Inflammatory macrophage (primary cell): ENCODE measurements around the gene GLRX2.
A peak's percentile ranks its signal among the peaks of the same experiment; 100 is the strongest.

Experiments
- DNase-seq, 2 donors: peaks; one replicate each; pipeline ENCODE4 v3.0.0-alpha.2; 2020 to 2022

The GLRX2 gene

DNA sequence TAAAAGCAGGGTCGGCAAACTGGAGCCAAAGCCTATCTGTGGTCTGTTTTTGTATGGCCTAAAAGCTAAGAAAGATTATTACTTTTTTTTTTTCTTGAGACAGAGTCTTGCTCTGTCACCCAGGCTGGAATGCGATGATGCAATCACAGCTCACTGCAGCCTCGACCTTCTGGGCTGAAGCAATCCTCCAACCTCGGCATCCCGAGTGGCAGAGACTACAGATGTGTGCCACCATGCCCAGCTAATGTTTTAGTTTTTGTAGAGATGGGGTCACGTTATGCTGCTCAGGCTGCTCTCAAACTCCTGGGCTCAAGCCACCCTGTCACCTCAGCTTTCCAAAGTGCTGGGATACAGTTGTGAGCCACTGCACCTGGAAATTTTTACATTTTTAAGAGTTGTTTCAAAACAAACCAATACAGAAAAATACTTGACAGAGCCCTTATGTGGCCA is 6.5 kb upstream of the GLRX2 start:
- DNase-seq, result peak; percentile 75 to 78

DNA sequence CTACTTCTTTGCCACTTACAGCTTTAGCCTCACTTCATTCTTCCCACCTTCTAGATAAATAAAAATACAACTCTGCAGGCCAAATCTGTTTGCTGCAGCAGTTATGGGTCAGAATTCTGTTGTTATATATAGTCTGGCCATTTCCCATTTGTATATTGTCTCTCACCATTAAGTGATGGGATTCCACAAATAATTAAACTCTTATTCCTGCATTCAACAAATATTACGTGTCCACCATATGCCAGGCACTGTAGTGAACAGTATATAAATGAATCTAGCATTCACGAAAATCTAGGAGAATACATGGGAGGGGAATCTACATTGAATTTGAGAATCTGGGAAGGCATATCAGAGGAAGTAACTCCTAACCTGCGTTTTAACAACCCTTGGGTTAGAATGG is 5.7 kb upstream of the GLRX2 start:
- no peak for DNase-seq

DNA sequence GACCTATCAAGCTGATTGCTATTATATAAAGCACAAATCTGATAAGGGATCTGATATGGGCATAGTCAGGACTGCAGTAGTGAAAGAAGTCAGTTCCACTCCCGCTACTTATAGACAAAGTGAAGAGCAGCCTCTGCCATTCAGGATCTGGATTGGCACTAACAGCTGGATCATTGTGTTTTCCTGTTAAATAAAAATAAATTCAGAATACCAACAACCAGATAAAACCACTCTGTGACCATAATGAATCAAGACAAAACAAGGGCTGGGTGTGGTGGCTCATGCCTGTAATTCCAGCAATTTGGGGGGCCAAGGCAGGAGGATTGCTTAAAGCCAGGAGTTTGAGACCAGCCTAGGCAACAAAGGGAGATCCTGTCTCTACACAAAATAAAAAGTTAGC is 5.0 kb upstream of the GLRX2 start:
- DNase-seq, result no peak

DNA sequence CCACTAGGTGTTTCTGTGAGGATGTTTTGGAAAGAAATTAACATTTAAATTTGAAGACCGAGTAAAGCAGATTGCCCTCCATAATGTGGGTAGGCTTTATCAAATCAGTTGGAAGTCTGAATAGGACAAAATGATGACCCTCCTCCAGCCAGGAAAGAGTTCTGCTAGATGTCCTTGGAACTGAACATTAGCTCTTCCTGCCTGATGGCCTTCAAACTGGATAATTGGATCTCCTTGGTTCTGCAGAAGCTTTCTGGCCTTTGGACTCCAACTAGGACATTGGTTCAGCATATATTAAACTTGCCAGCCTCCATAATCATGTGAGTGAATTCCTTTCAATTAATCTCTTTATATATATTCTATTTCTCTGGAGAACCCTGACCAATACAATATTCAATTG is 4.4 kb upstream of the GLRX2 start:
- DNase-seq, result no peak

DNA sequence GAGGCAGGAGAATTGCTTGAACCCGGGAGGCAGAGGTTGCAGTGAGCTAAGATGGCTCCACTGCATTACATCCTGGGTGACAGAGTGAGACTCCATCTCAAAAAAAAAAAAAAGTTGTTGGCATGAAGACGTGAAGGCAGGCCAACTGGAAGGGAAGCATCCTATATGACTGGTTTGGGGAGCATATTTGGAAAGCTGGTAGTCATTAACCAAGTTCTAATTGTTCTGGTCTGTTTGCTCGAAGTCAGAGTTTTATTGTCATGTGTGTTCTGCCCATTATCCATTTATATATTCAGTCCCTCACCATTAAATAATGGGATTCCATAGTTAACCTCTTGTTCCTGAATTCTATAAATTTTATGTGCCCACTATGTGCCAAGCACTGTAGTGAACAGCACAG is 3.3 kb upstream of the GLRX2 start:
- no peak for DNase-seq

DNA sequence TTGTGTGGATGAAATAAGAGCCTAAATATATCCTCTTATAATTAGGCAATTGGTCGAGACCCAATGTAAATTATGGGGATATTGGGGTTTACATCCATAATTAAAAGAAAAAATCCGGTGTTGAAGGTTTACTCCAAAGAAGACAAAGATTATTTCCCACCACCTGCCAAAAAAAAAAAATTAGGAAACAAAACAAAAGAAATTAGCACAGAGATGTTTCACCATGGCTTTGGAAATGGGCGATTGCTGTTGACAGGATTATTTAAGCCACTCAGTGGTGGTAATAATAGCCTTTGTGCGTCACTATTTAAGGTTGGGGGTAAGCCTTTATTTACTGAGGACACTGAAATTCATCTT is 585 bp upstream of the GLRX2 start:
- peak in 1 of 2 donors; percentile 5 for DNase-seq

DNA sequence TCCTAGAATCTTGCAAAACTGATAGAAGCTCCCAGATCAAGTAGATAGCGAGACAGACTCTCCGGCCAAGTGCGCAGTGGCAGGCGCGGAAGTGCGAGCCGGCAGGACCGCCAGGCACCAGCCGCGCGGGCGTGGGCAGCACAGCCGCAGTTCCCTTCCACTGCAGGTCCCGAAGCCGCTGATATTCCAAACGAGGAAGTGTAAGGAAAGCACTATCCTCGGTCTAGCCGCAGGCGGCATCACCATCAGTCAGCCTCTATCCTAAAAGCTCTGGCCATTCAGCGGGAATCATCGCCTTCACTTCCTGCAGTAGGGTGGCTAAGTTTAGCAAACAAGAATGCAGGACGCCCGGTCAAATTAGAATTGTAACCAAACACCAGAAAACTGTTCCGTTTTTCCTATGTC is 710 bp downstream of the GLRX2 start:
- DNase-seq, result peak; percentile 73 to 91

DNA sequence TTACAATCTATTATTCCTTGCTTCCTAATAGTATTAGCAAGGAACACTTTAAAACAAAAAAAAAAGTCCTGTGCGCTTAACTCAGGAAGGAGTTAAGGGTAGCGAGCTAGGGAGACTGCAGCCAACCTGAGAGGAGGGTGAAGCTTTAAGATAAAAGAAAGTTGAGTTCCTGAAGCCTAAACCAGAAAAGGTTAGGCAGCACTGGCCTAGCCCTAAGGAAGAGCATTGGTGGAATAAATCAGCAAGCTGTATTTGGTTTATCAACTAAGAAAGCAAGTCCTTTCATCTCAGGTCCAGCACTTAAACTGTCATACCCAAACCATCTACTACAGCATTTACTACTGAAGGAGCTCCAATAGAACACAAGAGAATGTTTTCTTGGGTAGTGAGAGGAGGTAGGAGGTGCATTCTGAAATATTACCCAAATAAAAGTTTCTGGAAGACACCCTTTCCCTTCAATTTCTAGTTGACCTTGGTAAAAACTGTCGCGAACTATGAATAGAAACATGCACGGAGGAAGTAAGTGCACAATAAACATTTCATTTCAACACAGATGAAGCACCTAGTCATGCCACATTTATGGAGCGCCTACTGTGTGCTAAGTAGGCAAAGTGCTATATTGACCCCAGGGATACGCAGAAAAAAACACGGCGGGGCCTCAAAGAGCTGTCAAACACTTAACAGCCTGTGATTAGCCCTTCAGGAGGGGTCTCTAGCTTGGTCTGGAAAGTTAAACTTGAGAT is 1.3 kb downstream of the GLRX2 start:
- DNase-seq, result peak in 1 of 2 donors; percentile 8

DNA sequence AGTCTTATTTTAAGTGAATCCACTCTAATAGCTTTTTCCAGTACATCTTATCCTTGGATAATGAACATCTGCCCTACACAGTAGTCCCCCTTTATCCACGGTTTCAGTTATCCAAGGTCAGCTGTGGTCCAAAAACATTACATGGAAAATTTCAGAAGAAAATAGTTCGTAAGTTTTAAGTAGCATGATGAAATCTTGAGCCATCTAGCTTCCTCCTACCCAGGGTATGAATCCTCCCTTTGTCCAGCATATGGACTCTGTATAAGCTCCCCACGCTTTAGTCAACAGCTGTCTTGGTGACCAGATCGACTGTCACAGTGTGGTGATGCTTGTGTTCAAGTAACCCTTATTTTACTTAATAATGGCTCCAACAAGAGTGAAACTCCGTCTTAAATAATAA is 2.6 kb downstream of the GLRX2 start:
- DNase-seq, result peak in 1 of 2 donors; percentile 17

DNA sequence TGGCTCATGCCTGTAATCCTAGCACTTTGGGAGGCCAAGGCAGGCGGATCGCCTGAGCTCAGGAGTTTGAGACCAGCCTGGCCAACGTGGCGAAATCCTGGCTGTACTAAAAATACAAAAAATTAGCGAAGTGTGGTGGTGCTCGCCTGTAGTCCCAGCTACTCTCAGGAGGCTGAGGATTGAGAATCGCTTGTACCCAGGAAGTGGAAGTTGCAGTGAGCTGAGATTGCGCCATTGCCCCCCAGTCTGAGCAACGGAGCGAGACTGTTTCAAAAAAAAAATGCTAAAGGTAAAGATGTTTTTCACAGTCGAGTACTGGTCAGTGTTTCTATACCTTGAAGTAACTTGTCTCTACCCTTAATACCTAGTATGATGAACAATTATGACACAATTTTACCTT is 11.1 kb downstream of the GLRX2 start:
- DNase-seq, result peak in 1 of 2 donors; percentile 7

DNA sequence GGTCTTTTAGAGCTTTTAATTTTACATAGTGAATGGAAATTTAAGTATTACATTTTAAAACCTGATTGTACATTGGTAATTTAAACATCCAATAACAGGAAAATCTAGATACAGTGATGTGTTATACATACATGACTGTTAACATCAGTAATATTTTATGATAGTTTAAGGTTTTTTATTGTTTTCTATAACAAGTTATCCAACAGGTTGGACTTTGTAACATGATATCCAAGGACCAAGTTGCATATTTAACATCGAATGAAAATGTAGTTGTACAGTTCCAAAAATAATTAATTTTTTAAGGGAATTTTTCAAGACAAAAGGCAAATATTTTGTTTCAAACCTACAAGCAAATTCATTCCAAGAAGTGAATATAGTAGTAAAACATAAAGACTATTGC is 14.3 kb downstream of the GLRX2 start:
- DNase-seq, result no peak

DNA sequence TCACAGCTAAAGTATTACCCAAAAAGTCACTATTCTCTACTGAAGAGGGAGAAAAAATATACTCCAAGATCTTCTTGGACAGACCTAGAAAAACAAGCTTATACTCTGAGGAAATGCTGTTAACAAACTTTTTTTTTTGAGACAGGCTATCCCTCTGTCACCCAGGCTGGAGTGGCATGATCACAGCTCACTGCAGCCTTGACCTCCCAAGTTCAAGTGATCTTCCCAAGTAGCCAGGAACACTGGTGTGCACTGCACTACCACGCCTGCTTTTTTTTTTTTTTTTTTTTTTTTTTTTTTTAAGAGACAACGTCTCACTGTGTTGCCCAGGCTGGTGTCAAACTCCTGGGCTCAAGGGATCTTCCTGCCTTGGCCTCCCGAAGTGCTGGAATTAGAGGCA is 17.3 kb downstream of the GLRX2 start:
- no peak for DNase-seq

DNA sequence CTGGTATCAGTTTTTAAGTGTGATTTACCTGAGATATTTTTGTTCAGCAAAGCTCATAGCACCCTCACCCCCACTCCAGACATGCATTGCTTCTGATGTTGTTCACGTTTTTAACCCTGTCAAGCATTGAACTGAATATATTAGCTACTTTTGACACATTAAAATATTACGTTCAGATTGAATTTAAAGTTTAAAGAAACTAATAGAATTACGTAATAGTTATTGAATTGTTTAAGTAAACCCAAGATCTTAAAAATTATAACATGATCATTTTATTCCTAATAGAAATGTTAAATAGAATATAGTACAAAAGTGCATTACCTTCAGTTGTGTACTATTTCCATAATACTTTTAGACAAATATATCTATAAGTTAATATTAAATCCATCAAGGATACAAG is 18.9 kb downstream of the GLRX2 start:
- no peak for DNase-seq

DNA sequence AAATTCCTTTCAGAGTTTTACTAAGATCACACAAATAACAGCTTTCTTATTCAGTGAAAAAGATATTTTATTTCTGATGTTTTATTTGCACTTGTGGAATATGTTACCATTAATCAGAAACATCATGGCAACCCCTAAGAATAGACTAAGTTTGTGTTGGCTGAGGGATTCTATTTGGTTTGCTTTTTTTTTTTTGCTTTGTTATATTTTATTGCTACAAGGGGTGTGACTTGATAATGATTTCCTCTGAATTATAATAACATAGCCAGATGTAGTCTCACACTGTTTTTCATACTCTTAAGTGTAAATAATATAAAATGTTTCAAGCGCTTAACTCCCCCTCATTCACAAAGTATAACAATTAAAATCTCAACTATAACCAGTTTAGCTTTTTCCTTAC is 20.0 kb downstream of the GLRX2 start:
- DNase-seq, result no peak

DNA sequence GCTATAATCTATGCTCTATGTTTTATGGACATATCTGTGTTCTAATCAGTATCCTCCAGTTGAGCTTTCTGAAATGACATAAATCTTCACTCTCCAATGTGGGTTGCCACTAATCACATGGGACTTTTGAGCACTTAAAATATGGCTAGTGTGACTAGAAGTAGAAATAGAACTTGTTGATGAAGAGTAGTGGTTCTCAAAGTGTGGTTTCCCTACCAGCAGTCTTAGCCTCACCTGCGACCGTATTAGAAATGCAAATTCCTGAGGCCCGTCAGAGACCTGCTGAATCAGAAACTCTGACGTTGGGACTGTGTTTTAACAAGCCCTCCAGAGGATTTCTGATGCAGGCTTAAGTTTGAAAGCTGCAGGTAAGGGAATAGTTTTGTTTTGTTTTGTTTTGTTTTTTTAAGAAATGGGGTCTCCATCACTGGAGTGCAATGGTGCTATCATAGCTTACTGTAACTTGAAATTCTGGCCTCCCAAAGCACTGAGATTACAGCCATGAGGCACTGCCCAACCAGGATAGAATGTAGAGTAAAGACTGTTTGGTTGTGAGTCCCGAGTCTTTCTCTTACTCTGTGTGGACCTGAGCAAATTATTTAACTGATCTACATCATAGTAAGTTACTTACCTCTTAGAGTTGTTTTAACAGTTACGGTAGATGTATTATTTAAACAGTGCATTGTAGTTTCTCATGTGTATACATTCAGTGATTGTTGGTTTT is 21.7 kb downstream of the GLRX2 start:
- DNase-seq, result no peak

DNA sequence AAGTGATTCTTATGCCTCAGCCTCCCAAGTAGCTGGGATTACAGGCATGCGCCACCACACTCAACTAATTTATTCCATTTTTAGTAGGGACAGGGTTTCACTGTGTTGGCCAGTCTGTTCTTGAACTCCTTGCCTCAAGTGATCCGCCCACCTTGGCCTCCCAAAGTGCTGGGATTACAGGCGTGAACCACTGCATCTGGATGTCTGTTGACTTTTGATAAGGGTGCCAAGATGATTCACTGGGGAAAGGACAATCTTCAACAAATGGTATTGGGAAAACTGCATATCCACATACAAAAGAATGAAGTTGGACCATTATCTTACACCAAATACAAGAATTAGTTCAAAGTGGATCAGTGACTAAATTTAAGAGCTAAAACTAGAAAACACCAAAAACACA is 26.0 kb downstream of the GLRX2 start:
- DNase-seq, result no peak

DNA sequence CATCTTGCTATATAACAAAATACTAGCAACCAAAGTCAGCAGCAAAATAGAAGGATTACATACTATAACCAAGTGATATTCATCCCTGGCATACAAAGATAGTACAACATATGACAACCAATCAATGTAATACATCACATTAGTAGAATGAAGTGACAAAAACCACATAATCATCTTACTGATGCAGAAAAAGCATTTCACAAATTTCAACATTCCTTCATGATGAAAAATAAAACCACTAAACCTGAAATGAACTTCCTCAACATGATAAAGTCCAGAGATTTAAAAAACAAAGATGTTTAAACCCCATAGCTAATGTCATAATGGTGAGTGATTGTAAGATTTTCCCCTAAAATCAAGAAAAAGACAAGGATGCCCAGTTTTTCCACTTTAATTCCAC is 27.2 kb downstream of the GLRX2 start:
- no peak for DNase-seq

DNA sequence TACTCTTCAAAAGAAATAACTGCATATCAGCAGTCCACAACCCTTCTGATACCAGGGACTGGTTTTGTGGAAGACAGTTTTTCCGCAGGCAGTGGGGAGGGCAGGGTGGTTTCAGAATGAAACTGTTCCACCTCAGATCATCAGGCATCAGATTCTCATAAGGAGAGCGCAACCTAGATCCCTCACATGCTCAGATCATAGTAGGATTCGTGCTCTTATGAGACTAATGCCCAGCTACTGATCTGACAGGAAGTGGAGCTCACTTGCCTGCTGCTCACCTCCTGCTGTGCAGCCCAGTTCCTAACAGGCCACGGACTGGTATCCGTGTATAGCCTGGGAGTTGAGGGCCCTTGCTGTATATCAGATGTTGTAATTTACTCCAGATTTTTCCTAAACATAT is 34.3 kb downstream of the GLRX2 start:
- no peak for DNase-seq

DNA sequence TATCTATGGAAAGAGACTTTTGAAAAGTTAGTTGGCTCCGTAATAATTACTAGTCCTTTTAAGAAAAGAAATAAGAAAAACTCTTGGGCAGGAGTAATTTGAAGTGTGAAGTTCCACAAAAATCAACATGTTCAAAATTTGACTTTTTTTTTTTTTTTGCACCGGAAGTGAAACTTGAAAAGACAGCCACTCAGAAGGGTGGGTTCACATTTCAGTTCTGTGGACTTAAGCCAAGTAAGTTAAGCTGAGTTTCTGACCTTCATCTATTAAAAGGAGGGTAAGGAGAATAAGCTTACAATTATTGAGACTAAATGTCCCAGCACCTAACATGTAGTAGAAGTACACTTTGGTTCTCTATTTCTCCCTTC is 34.8 kb downstream of the GLRX2 start:
- no peak for DNase-seq

DNA sequence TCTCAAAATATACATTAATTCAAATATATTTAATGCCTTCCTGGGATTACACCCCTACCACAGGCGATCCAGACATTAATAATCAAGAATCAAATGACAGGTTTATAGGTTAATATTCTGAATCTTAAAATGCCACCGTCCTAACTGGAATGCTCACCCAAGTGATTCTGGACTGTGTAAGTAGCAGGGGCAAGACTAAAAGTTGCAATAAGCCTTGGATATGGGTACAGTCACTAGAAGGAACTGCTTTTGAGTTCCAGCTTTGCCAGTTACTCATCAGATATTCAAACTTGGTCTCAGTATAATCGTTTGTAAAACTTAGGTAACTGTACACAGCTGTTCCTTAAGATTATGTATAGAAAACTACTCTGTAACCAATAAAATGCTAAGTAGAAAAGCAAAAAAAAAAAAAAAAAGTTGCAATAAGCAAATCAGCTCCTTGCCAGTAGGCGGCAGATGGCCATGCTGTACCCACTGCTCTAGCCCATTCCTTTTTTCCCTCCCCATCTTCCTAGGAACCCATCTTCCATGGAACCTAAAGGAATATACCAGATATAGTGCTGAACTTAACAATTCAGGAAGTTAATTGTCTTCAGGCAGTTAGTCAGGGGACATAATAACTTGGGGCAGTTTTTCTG is 35.3 kb downstream of the GLRX2 start:
- no peak for DNase-seq

DNA sequence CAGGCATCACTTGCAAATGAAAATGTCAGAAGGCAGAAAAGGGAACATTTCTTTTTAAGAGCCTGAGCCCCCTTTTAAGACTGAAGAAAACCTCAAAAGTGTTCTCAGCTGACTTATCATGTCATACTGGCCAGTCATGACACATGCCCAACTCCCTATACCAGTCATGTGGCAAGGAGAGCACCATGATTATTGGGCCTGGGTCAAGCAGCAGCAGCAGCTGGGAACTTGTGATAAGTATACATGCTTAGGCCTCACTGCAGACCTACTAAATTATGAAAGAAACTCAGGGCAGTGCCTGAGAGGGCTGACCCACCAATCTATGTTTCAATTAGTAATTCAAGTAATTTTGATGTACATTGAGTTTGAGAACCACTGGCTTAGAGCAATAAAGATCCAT is 37.2 kb downstream of the GLRX2 start:
- no peak for DNase-seq

DNA sequence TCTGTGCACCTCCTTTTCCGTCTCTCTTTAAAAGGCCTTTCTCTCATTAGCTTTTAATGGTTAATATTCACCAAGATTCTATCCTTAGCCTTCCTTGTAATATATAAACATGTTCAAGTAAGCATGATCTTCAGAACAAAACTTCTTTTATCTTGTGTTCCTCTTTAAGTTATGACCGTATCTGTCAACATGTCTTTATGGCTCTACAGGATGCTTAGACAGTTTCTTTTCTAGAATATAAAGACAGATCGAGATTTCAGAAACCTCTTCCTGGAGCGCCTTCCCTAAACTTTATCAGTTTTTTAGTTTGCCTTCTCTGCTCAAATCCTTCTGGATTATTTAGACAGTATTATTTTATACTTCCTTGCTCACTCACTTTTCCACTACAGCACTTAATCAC is 38.6 kb downstream of the GLRX2 start:
- no peak for DNase-seq

DNA sequence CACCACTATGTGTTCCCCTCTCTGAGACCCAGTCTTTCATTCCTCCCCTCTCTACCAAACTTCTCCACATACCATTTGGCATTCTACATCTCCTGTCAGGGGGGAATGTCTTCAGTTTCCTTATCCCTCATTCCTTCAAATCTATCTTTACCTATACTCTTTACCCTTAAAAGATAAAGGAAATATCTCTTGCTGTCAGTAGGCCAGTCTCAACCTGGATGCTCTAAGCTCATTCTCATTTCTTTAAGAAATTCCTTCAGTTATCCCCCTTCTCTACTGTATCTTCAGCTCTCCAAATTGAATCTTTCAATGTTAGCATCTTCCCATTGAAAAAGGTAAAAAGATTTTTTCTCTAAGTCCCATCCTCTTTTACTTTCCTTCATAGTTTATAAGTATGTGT is 39.3 kb downstream of the GLRX2 start:
- DNase-seq, result no peak
